H1 (cell line): Measurements from ENCODE around the gene SRPK3. TPM values are rescaled to one million over a fixed set of nuclear protein-coding genes. Genes with fewer than 3 reads are reported as not detected.

Source experiments
- CTCF ChIA-PET: fragments of 300-600 bp; sonication (Branson Sonifier 250); formaldehyde crosslinking; loops from one replicate; lab custom pipeline; 2021; ENCODE audit not compliant: partially characterized antibody; lab: Charles Lee
- POLR2A ChIA-PET: fragments of 300-600 bp; sonication (Branson Sonifier 250); formaldehyde crosslinking; loops from one replicate; lab custom pipeline; 2021; ENCODE audit warnings: inconsistent platforms; ENCODE audit not compliant: partially characterized antibody; lab: Charles Lee
- DNase-seq, 2 experiments: peaks; one replicate each; pipeline versions ENCODE4 v3.0.0 to v3.0.0-alpha.2; 2010 to 2022; ENCODE audit warnings: low spot score in 2 of 2, low read depth in 1 of 2, mixed read lengths in 1 of 2
- FAIRE-seq: peaks from 2 replicates; lab custom pipeline; 2011; peaks lifted over from hg19 to GRCh38; lab: Jason Lieb, UNC
- H2AFZ ChIP-seq: 2 replicates; pipeline ENCODE4 v1.8.1; 2012; ENCODE audit warnings: low read length, inconsistent platforms
- H2AK5ac ChIP-seq: 2 replicates; pipeline ENCODE4 v1.6.1; 2013; ENCODE audit warnings: low read depth, low read length
- H2BK120ac ChIP-seq: replicated peaks from 2 replicates; pipeline ENCODE3; 2013; ENCODE audit warnings: low read depth, low read length, inconsistent platforms
- H2BK12ac ChIP-seq: 2 replicates; pipeline ENCODE4 v1.6.1; 2013; ENCODE audit warnings: low read depth, low read length
- H2BK15ac ChIP-seq: 2 replicates; pipeline ENCODE4 v1.6.1; 2013; ENCODE audit warnings: low read length
- H2BK20ac ChIP-seq: 2 replicates; pipeline ENCODE4 v1.6.1; 2013; ENCODE audit warnings: low read length
- H2BK5ac ChIP-seq: 2 replicates; pipeline ENCODE4 v1.6.1; 2013; ENCODE audit warnings: low read depth, low read length
- H3K14ac ChIP-seq: 2 replicates; pipeline ENCODE4 v1.6.1; 2013; ENCODE audit warnings: inconsistent platforms; ENCODE audit not compliant: insufficient read length
- H3K18ac ChIP-seq: 2 replicates; pipeline ENCODE4 v1.6.1; 2013; ENCODE audit warnings: low read length; ENCODE audit errors: extremely low read depth
- H3K23ac ChIP-seq: 2 replicates; pipeline ENCODE4 v1.6.1; 2013; ENCODE audit warnings: inconsistent platforms; ENCODE audit not compliant: insufficient read length
- H3K23me2 ChIP-seq: 2 replicates; pipeline ENCODE4 v1.6.1; 2013; ENCODE audit warnings: low read depth, low read length
- H3K27ac ChIP-seq: 2 replicates; pipeline ENCODE4 v1.6.1; 2011; ENCODE audit warnings: low read depth, low read length, inconsistent platforms
- H3K27me3 ChIP-seq, 4 experiments: replicated peaks in 1 of 4; 1 replicate in 1 of 4; 2 replicates in 3 of 4; pipeline versions ENCODE4 v1.6.1 to v1.8.1; 2011 to 2013; ENCODE audit warnings: low read length in 3 of 4, mild to moderate bottlenecking in 3 of 4, inconsistent platforms in 2 of 4, mixed read lengths in 2 of 4, moderate library complexity in 1 of 4; ENCODE audit not compliant: control insufficient read depth in 3 of 4, insufficient read depth in 3 of 4; ENCODE audit errors: extremely low read depth in 1 of 4
- H3K36me3 ChIP-seq, 4 experiments: 2 replicates each; pipeline versions ENCODE4 v1.6.1 to v1.8.1; 2011 to 2013; ENCODE audit warnings: mild to moderate bottlenecking in 4 of 4, low read length in 3 of 4, moderate library complexity in 2 of 4, control low read depth in 1 of 4, inconsistent platforms in 1 of 4; ENCODE audit not compliant: insufficient read depth in 4 of 4, control insufficient read depth in 2 of 4
- H3K4ac ChIP-seq: replicated peaks from 2 replicates; pipeline ENCODE3; 2013; ENCODE audit warnings: low read length, low read depth, mixed read lengths, inconsistent platforms; ENCODE audit not compliant: insufficient read length
- H3K4me1 ChIP-seq, 4 experiments: replicated peaks in 1 of 4; 1 replicate in 1 of 4; 2 replicates in 3 of 4; pipeline versions ENCODE4 v1.6.1 to v1.8.1; 2011 to 2013; ENCODE audit warnings: low read length in 3 of 4, inconsistent platforms in 2 of 4, mixed read lengths in 1 of 4; ENCODE audit not compliant: insufficient read depth in 4 of 4, control insufficient read depth in 3 of 4
- H3K4me2 ChIP-seq, 2 experiments: 2 replicates each; pipeline versions ENCODE4 v1.6.1 to v1.8.1; 2011 to 2013; ENCODE audit warnings: low read depth in 2 of 2, low read length in 2 of 2, control low read depth in 1 of 2, inconsistent platforms in 1 of 2, mild to moderate bottlenecking in 1 of 2; ENCODE audit not compliant: insufficient read depth in 1 of 2
- H3K4me3 ChIP-seq, 4 experiments: fragments of 200-600, 300-600 bp in 1 of 4; sonication (generic), shearing (Covaris generic), sonication (Bioruptor Twin) in 1 of 4; 2 replicates each; pipeline versions ENCODE4 v1.5.1 to v1.8.1; 2011 to 2016; ENCODE audit warnings: low read length in 4 of 4, low read depth in 3 of 4, control low read depth in 2 of 4, inconsistent platforms in 2 of 4, mild to moderate bottlenecking in 2 of 4, mixed read lengths in 1 of 4, moderate library complexity in 1 of 4; ENCODE audit not compliant: insufficient read depth in 2 of 4; ENCODE audit errors: extremely low read depth in 1 of 4
- H3K56ac ChIP-seq: replicated peaks from 2 replicates; pipeline ENCODE3; 2013; ENCODE audit warnings: low read depth, mild to moderate bottlenecking, mixed read lengths, low read length, inconsistent platforms; ENCODE audit not compliant: insufficient read length
- H3K79me1 ChIP-seq: 2 replicates; pipeline ENCODE4 v1.6.1; 2013; ENCODE audit warnings: low read depth, low read length, control low read depth
- H3K79me2 ChIP-seq, 2 experiments: 2 replicates each; pipeline versions ENCODE4 v1.6.1 to v1.8.1; 2012 to 2013; ENCODE audit warnings: low read length in 2 of 2, mild to moderate bottlenecking in 2 of 2, inconsistent platforms in 1 of 2; ENCODE audit not compliant: insufficient read depth in 2 of 2, control insufficient read depth in 1 of 2
- H3K9ac ChIP-seq, 4 experiments: replicated peaks in 1 of 4; 1 replicate in 1 of 4; 2 replicates in 3 of 4; pipeline versions ENCODE4 v1.6.1 to v1.8.1; 2011 to 2013; ENCODE audit warnings: low read depth in 3 of 4, low read length in 3 of 4, control low read depth in 2 of 4, mild to moderate bottlenecking in 2 of 4, moderate library complexity in 2 of 4, inconsistent platforms in 1 of 4; ENCODE audit errors: extremely low read depth in 1 of 4
- H3K9me3 ChIP-seq, 2 experiments: 2 replicates each; pipeline versions ENCODE4 v1.6.1 to v1.8.1; 2012 to 2013; ENCODE audit warnings: mild to moderate bottlenecking in 2 of 2, moderate library complexity in 2 of 2, control low read depth in 1 of 2, inconsistent platforms in 1 of 2, low read depth in 1 of 2, low read length in 1 of 2, mixed read lengths in 1 of 2; ENCODE audit not compliant: insufficient read depth in 2 of 2
- H4K20me1 ChIP-seq, 2 experiments: replicated peaks in 1 of 2; 2 replicates each; pipeline versions ENCODE3 to v1.8.1; 2011 to 2013; ENCODE audit warnings: inconsistent platforms in 2 of 2, low read length in 2 of 2, mild to moderate bottlenecking in 1 of 2; ENCODE audit not compliant: insufficient read depth in 2 of 2, control insufficient read depth in 1 of 2
- H4K5ac ChIP-seq: 2 replicates; pipeline ENCODE4 v1.6.1; 2013; ENCODE audit warnings: low read length, low read depth, mixed read lengths, inconsistent platforms; ENCODE audit not compliant: insufficient read length
- H4K8ac ChIP-seq: 2 replicates; pipeline ENCODE4 v1.8.0; 2013; ENCODE audit warnings: mild to moderate bottlenecking, moderate library complexity, low read length, inconsistent platforms; ENCODE audit not compliant: insufficient read depth; ENCODE audit errors: extremely low read depth
- H4K91ac ChIP-seq: replicated peaks from 2 replicates; pipeline ENCODE3; 2013; ENCODE audit warnings: low read length, mixed read lengths, inconsistent platforms; ENCODE audit not compliant: insufficient read length
- BCL11A ChIP-seq, 2 experiments: IDR thresholded peaks; one replicate each; pipeline ENCODE4 v1.6.1; 2011; ENCODE audit warnings: low read depth in 2 of 2, low read length in 2 of 2, mild to moderate bottlenecking in 2 of 2
- CBX5 ChIP-seq: fragments of 300-800, 300-1000 bp; sonication (generic); IDR thresholded peaks from 2 replicates; pipeline ENCODE4 v1.7.1; 2016; ENCODE audit warnings: antibody characterized with exemption, low read length, low read depth
- CREB1 ChIP-seq: IDR thresholded peaks from 2 replicates; pipeline ENCODE4 v1.6.1; 2012; ENCODE audit warnings: inconsistent platforms
- E2F6 ChIP-seq: IDR thresholded peaks from 2 replicates; pipeline ENCODE4 v1.6.1; 2012; ENCODE audit warnings: inconsistent platforms
- EGR1 ChIP-seq: IDR thresholded peaks from 2 replicates; pipeline ENCODE4 v1.6.1; 2011; ENCODE audit warnings: low read depth, low read length, borderline replicate concordance
- GTF2F1 ChIP-seq: IDR thresholded peaks from 2 replicates; pipeline ENCODE4 v1.6.1; 2012; ENCODE audit warnings: low read depth, low read length, improper control_type of control experiment, borderline replicate concordance
- JUN ChIP-seq: IDR thresholded peaks from 2 replicates; pipeline ENCODE4 v1.6.1; 2011; ENCODE audit warnings: low read depth, mild to moderate bottlenecking, improper control_type of control experiment, low read length
- KDM4A ChIP-seq: IDR thresholded peaks from one replicate; pipeline ENCODE4 v1.7.1; 2012; ENCODE audit warnings: low read depth, mild to moderate bottlenecking, moderate library complexity, low read length, inconsistent platforms; ENCODE audit not compliant: severe bottlenecking
- MAFK ChIP-seq: IDR thresholded peaks from 2 replicates; pipeline ENCODE4 v1.6.1; 2012; ENCODE audit warnings: low read depth, mild to moderate bottlenecking, improper control_type of control experiment, low read length
- RBBP5 ChIP-seq: IDR thresholded peaks from 2 replicates; pipeline ENCODE4 v1.7.1; 2012; ENCODE audit warnings: low read depth, mild to moderate bottlenecking, inconsistent platforms, low read length, moderate library complexity, borderline replicate concordance
- SIRT6 ChIP-seq: IDR thresholded peaks from one replicate; pipeline ENCODE4 v1.7.1; 2012; ENCODE audit warnings: low read length, inconsistent platforms
- SP1 ChIP-seq: IDR thresholded peaks from 2 replicates; pipeline ENCODE4 v1.6.1; 2011; ENCODE audit warnings: low read depth, low read length
- TAF1 ChIP-seq: IDR thresholded peaks from 2 replicates; pipeline ENCODE4 v1.6.1; 2011; ENCODE audit warnings: mild to moderate bottlenecking, low read depth, low read length
- TAF7 ChIP-seq: optimal IDR thresholded peaks from 2 replicates; pipeline ENCODE3; 2011; ENCODE audit warnings: low read depth, mild to moderate bottlenecking, inconsistent platforms, low read length, moderate library complexity, borderline replicate concordance
- WGBS, 2 experiments: shearing (Covaris generic) in 1 of 2; methylation state at CpG; one replicate each; pipeline versions ENCODE4 v1.1.6 to v1.1.7; 2013 to 2015; ENCODE audit warnings: low lambda C conversion rate in 2 of 2, mixed read lengths in 2 of 2, inconsistent platforms in 1 of 2, low coverage in 1 of 2, missing lambda C conversion rate in 1 of 2; ENCODE audit not compliant: insufficient replicate concordance in 2 of 2, insufficient coverage in 1 of 2, insufficient read length in 1 of 2; ENCODE audit errors: extremely low coverage in 1 of 2, missing lambda C conversion rate in 1 of 2; 5-methylcytosine and 5-hydroxymethylcytosine counted together
- polyA plus RNA-seq, 7 experiments: library from polyadenylated mRNA; depleted of rRNA in 3 of 7; stranded (reverse) in 5 of 7; unstranded in 2 of 7; fragments of >200 nt in 5 of 7; fragments of 200-250 nt in 2 of 7; gene quantifications; 1 replicate in 5 of 7; 2 replicates in 1 of 7; 4 replicates in 1 of 7; pipeline versions ENCODE4 v1.2.1 to v1.2.3, GENCODE V29; 2011 to 2013; ENCODE audit warnings: missing spikeins in 2 of 7, mixed read lengths in 2 of 7
- total RNA-seq: library from RNA; stranded (reverse); fragmentation: NEBNext Ultra II Directional; extraction: Animal tissue kit (Norgen Biotek cat#: 25700); gene quantifications from 2 replicates; pipeline ENCODE4 v1.2.1, GENCODE V29; 2021

Gene SRPK3
- total and polyA plus RNA-seq, 2 of the 8 experiments (the other 6 are each of a cell fraction or from before 2014, with no cell fraction given) = not detected

DNA sequence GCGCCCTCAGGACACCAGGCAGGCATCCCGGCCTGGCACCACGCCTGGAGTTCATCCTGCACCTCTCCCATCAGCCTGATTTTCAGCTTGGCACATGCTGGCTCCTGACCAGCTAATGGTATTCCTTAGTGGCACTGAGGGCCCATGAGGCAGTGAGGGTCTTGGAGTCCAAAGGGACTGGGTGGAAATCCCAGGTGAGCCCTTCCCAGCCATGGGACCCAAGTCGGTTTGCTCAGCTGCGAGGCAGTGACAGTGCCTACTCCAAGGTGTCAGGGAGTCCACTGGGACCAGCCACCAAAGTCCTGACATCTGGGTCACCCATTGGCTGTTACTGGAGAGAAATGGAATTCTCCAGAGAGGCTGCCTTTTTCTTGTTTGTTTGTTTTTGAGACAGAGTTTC is 18.5 kb downstream of the SRPK3 start:
- POLR2A ChIA-PET = interaction anchor here (0.7 to 2.9 kb wide), 10 partner anchors 8 to 171 kb away, joined by 3 to 11 read pairs (median 5); partner anchors contain the start of genes ARHGAP4 and L1CAM
- FAIRE-seq = no peak
- TF ChIP-seq GTF2F1 (no peak), BCL11A (IDR thresholded peaks at IDR 0.05; ENCODE audit: low read depth in 2 of 2, low read length in 2 of 2) (no peak), TAF7 (no peak), CBX5 (no peak), CREB1 (no peak), JUN (no peak), KDM4A (no peak), RBBP5 (no peak), EGR1 (no peak), E2F6 (no peak), MAFK (no peak), SIRT6 (no peak), TAF1 (no peak), SP1 (no peak)

More for the DNA sequence above, 18.5 kb downstream of the SRPK3 start:
- H4K5ac ChIP-seq = no peak overlapping the region
- no peak overlapping the region for H3K18ac ChIP-seq
- H3K4me2 ChIP-seq = no peak overlapping the region
- no peaks in the 10 kb centered on the region for H3K27me3 ChIP-seq
- H2AFZ ChIP-seq = no peak overlapping the region
- no peak overlapping the region for H3K27ac ChIP-seq
- peaks cover 0 to 12% (median 6%) of the 10 kb centered on the region in 4 experiments; a peak in 4 of 7 replicates for H3K4me1 ChIP-seq
- DNase-seq = no peak
- no peak overlapping the region for H3K4me3 ChIP-seq
- H2BK120ac ChIP-seq = no peak overlapping the region
- H3K79me1 ChIP-seq = no peaks in the 10 kb centered on the region; the same call in none of the 2 replicates
- no peak overlapping the region for H3K9ac ChIP-seq
- H4K91ac ChIP-seq = no peak overlapping the region
- H3K14ac ChIP-seq = no peak overlapping the region
- H3K4ac ChIP-seq = no peak overlapping the region
- no peak overlapping the region for H3K56ac ChIP-seq
- peaks cover 2 to 10% of the 10 kb centered on the region in 2 experiments for H4K20me1 ChIP-seq
- H3K36me3 ChIP-seq = peaks cover 0 to 33% (median 6%) of the 10 kb centered on the region in 4 experiments; a peak in 3 of 8 replicates
- H2BK12ac ChIP-seq = no peak overlapping the region
- H3K79me2 ChIP-seq = peaks cover 0 to 14% of the 10 kb centered on the region in 2 experiments; a peak in 1 of 4 replicates
- CTCF ChIA-PET = interaction anchor here (0.8 to 2.0 kb wide), 8 partner anchors 9 to 124 kb away, joined by 3 to 7 read pairs (median 4); partner anchors contain the start of gene PLXNB3
- no peak overlapping the region for H2BK15ac ChIP-seq
- H4K8ac ChIP-seq = no peak overlapping the region
- 0 out of 2 replicates have a peak, but pooled peaks cover 2% of the 10 kb centered on the region for H3K23me2 ChIP-seq
- no peak overlapping the region for H2BK5ac ChIP-seq
- H3K23ac ChIP-seq = no peak overlapping the region
- no peak overlapping the region for H2AK5ac ChIP-seq
- no peak overlapping the region for H2BK20ac ChIP-seq
- WGBS, 2 experiments = 96% methylated on average over 4 of the region's 5 CpGs; no CpG with 5 or more reads in 1 of the 2 experiments
- H3K9me3 ChIP-seq = no peaks in the 10 kb centered on the region
